BJ (cell line): ENCODE measurements around the gene VPS52. TPM values are rescaled to one million over a fixed set of nuclear protein-coding genes. Genes with fewer than 3 reads are reported as not detected.
A peak's percentile ranks its signal among the peaks of the same experiment; 100 is the strongest.

Source experiments
- CTCF ChIA-PET: fragments of 350-600 bp; formaldehyde crosslinking; extraction: SDS; loops from one replicate; lab custom pipeline; 2021; ENCODE audit warnings: antibody characterized with exemption, inconsistent platforms; lab: Yijun Ruan, JAX
- POLR2A ChIA-PET: fragments of 300-600 bp; sonication (Branson Sonifier 250); formaldehyde crosslinking; extraction: SDS; loops from one replicate; lab custom pipeline; 2021; ENCODE audit warnings: antibody characterized with exemption; lab: Charles Lee
- DNase-seq: peaks from one replicate; pipeline ENCODE4 v3.0.0-alpha.2; 2011; ENCODE audit warnings: low read depth
- H3K27me3 ChIP-seq: 2 replicates; pipeline ENCODE4 v1.6.0; 2011; ENCODE audit warnings: low read length; ENCODE audit not compliant: control insufficient read depth, insufficient read depth
- H3K36me3 ChIP-seq: 2 replicates; pipeline ENCODE4 v1.5.1; 2011; ENCODE audit warnings: low read length; ENCODE audit not compliant: control insufficient read depth, insufficient read depth
- H3K4me3 ChIP-seq: 2 replicates; pipeline ENCODE4 v1.5.1; 2011; ENCODE audit warnings: low read depth, mild to moderate bottlenecking, control low read depth, low read length
- CTCF ChIP-seq: IDR thresholded peaks from 2 replicates; pipeline ENCODE4 v1.5.1; 2011; ENCODE audit warnings: low read depth, mild to moderate bottlenecking, control low read depth, inconsistent platforms, low read length, moderate library complexity; ENCODE audit not compliant: insufficient read depth
- polyA plus RNA-seq: library from polyadenylated mRNA; depleted of rRNA; stranded (reverse); fragments of >200 nt; gene quantifications from 2 replicates; pipeline ENCODE4 v1.2.3, GENCODE V29; 2011; rRNA removed
- small RNA-seq: library from RNA; depleted of rRNA; stranded (forward); fragments of <200 nt; gene quantifications from one replicate; pipeline ENCODE3, GENCODE V24; 2012; ENCODE audit warnings: low replicate concordance, low read depth; ENCODE audit not compliant: insufficient read length

The VPS52 gene
- polyA plus RNA-seq, 1 experiment = 89.8 TPM

- POLR2A ChIA-PET = no interaction called here
- DNase-seq = no peak
- TF ChIP-seq CTCF = no peak
- CTCF ChIA-PET = no interaction called here
- H3K4me3 ChIP-seq = peak overlapping the region; percentile 78
- H3K36me3 ChIP-seq = peaks cover 20% of the 10 kb centered on the region
- H3K27me3 ChIP-seq = no peaks in the 10 kb centered on the region
Observed at GRCh38 chr6:33201147-33201545, 70.5 kb downstream of the VPS52 start.

Small RNA genes within 50 kb of the gene (small RNA-seq; reads per million reads assigned to genes)
- 2.1 reads per million, percentile 10 among the genes with 10 or more reads in this experiment for gene MIR219A1

Other genes starting within 250 kb of the VPS52 start
- gene HLA-DPA1, start 198.2 kb downstream of the VPS52 start, polyA plus RNA-seq = 11.2 and 12.1 TPM in 2 replicates
- 8.2 and 11.2 TPM in 2 replicates for gene HLA-DPB1, start 195.9 kb downstream of the VPS52 start, polyA plus RNA-seq
- 0.55 and 0.91 TPM in 2 replicates for gene COL11A2, start 79.4 kb downstream of the VPS52 start, polyA plus RNA-seq
- 51.3 and 67.9 TPM in 2 replicates for gene RXRB, start 71.2 kb downstream of the VPS52 start, polyA plus RNA-seq
- 116 and 151 TPM in 2 replicates for gene SLC39A7, start 71.0 kb downstream of the VPS52 start, polyA plus RNA-seq
- gene HSD17B8, start 67.2 kb downstream of the VPS52 start, polyA plus RNA-seq = 2.1 and 3.4 TPM in 2 replicates
- gene RING1, start 63.4 kb downstream of the VPS52 start, polyA plus RNA-seq = 24.4 and 36.6 TPM in 2 replicates
- gene RPS18, start 199 bp upstream of the VPS52 start, polyA plus RNA-seq = 6,221 and 6,433 TPM in 2 replicates
- 2.2 and 4.0 TPM in 2 replicates for gene B3GALT4, start 5.2 kb upstream of the VPS52 start, polyA plus RNA-seq
- 45.6 and 78.9 TPM in 2 replicates for gene WDR46, start 17.4 kb upstream of the VPS52 start, polyA plus RNA-seq
- gene PFDN6, start 17.7 kb upstream of the VPS52 start, polyA plus RNA-seq = 49.0 and 55.5 TPM in 2 replicates
- gene RGL2, start 27.1 kb upstream of the VPS52 start, polyA plus RNA-seq = 24.2 and 35.2 TPM in 2 replicates
- 23.1 and 37.9 TPM in 2 replicates for gene TAPBP, start 42.2 kb upstream of the VPS52 start, polyA plus RNA-seq
- 10.6 and 13.6 TPM in 2 replicates for gene ZBTB22, start 45.9 kb upstream of the VPS52 start, polyA plus RNA-seq
- gene DAXX, start 51.1 kb upstream of the VPS52 start, polyA plus RNA-seq = 37.5 and 46.9 TPM in 2 replicates
- gene KIFC1, start 119.9 kb upstream of the VPS52 start, polyA plus RNA-seq = 24.2 and 32.4 TPM in 2 replicates
- gene PHF1, start 139.1 kb upstream of the VPS52 start, polyA plus RNA-seq = 37.8 and 54.6 TPM in 2 replicates
- gene CUTA, start 146.2 kb upstream of the VPS52 start, polyA plus RNA-seq = 347 and 369 TPM in 2 replicates
- 4.2 and 5.7 TPM in 2 replicates for gene SYNGAP1, start 148.2 kb upstream of the VPS52 start, polyA plus RNA-seq
- 4.4 and 5.7 TPM in 2 replicates for gene ZBTB9, start 182.7 kb upstream of the VPS52 start, polyA plus RNA-seq